ENCODE measurements around the gene CBR4. TPM values are rescaled to one million over a fixed set of nuclear protein-coding genes. Genes with fewer than 3 reads are reported as not detected.

Gene CBR4
- polyA plus RNA-seq, 1 donor (not counting 4 experiments of a cell fraction or from before 2014, with no cell fraction given), result 9.1 TPM

DNA sequence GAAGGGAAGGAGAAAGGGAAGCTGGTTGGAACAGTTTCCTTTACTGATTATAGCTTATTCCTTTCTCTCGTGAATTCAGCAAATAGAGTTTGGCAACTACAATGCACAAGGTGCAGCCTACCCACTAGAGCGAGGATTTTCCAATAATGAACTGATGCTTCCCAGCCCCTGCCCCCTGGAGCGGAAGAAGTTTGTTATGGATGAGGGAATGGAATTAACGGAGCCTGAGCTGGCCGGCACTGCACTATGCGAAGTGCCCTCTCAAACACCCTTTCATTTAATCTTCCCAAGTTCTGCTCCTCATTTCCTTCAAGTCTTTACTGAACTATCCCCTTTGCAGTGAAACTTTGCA lies 42.5 kb upstream of the CBR4 start:
- Histone ChIP-seq H3K9me3 (ENCODE audit: control insufficient read depth, low read depth, low read length) (no peaks in the 10 kb centered on the region), H3K27me3 (ENCODE audit: control insufficient read depth, extremely low read depth, insufficient read depth, low read length) (no peaks in the 10 kb centered on the region), H3K4me3 (ENCODE audit: control insufficient read depth in 2 of 3, extremely low read depth in 1 of 3, insufficient read depth in 2 of 3, low read depth in 1 of 3, low read length in 3 of 3) (no peak overlapping the region), H4K20me1 (ENCODE audit: control insufficient read depth, extremely low read depth, insufficient read depth, low read length) (no peaks in the 10 kb centered on the region), H3K27ac (ENCODE audit: control insufficient read depth, insufficient read depth, low read length) (no peak overlapping the region), H3K36me3 (ENCODE audit: control insufficient read depth in 2 of 2, extremely low read depth in 1 of 2, insufficient read depth in 2 of 2, low read length in 2 of 2) (no peaks in the 10 kb centered on the region), H3K4me1 (ENCODE audit: control insufficient read depth, extremely low read depth, insufficient read depth, low read length) (no peaks in the 10 kb centered on the region), H3K9ac (ENCODE audit: control insufficient read depth, extremely low read depth, insufficient read depth, low read length) (no peak overlapping the region), H3K4me2 (ENCODE audit: control insufficient read depth, extremely low read depth, insufficient read depth, low read depth, low read length) (no peak overlapping the region), H2AFZ (ENCODE audit: control insufficient read depth, low read length) (no peak overlapping the region), H3K79me2 (ENCODE audit: control insufficient read depth, insufficient read depth, low read length) (no peaks in the 10 kb centered on the region), H3K9me1 (ENCODE audit: control insufficient read depth, extremely low read depth, insufficient read depth, low read length) (no peaks in the 10 kb centered on the region)
- FAIRE-seq, result no peak
- no peak for DNase-seq (ENCODE audit: low read depth, low spot score)
- no peak for TF ChIP-seq EZH2 (IDR thresholded peaks at IDR 0.05; ENCODE audit: low read length)
- TF ChIP-seq, protein P1, sequence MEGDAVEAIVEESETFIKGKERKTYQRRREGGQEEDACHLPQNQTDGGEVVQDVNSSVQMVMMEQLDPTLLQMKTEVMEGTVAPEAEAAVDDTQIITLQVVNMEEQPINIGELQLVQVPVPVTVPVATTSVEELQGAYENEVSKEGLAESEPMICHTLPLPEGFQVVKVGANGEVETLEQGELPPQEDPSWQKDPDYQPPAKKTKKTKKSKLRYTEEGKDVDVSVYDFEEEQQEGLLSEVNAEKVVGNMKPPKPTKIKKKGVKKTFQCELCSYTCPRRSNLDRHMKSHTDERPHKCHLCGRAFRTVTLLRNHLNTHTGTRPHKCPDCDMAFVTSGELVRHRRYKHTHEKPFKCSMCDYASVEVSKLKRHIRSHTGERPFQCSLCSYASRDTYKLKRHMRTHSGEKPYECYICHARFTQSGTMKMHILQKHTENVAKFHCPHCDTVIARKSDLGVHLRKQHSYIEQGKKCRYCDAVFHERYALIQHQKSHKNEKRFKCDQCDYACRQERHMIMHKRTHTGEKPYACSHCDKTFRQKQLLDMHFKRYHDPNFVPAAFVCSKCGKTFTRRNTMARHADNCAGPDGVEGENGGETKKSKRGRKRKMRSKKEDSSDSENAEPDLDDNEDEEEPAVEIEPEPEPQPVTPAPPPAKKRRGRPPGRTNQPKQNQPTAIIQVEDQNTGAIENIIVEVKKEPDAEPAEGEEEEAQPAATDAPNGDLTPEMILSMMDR (optimal IDR thresholded peaks at IDR 0.05 in 1 of 3, IDR thresholded peaks at IDR 0.05 in 1 of 3, conservative IDR thresholded peaks at IDR 0.05 in 1 of 3; ENCODE audit: extremely low read depth in 1 of 3, insufficient read depth in 2 of 3, low read length in 3 of 3), result no peak
- dilution Hi-C loops (cut with MboI; ENCODE audit: extremely low pct_ligation_motif_present, low sequenced_read_pairs), result no loop called here

GRCh38 chr4:169051761-169052593 lies 41.9 kb upstream of the CBR4 start:
- Histone ChIP-seq H3K79me2 (ENCODE audit: control insufficient read depth, insufficient read depth, low read length) (no peaks in the 10 kb centered on the region), H3K9ac (ENCODE audit: control insufficient read depth, extremely low read depth, insufficient read depth, low read length) (no peak overlapping the region), H3K9me3 (ENCODE audit: control insufficient read depth, low read depth, low read length) (no peaks in the 10 kb centered on the region), H3K36me3 (ENCODE audit: control insufficient read depth in 2 of 2, extremely low read depth in 1 of 2, insufficient read depth in 2 of 2, low read length in 2 of 2) (no peaks in the 10 kb centered on the region), H3K4me2 (ENCODE audit: control insufficient read depth, extremely low read depth, insufficient read depth, low read depth, low read length) (no peak overlapping the region), H3K4me3 (ENCODE audit: control insufficient read depth in 2 of 3, extremely low read depth in 1 of 3, insufficient read depth in 2 of 3, low read depth in 1 of 3, low read length in 3 of 3) (no peak overlapping the region), H3K27ac (ENCODE audit: control insufficient read depth, insufficient read depth, low read length) (no peak overlapping the region), H3K9me1 (ENCODE audit: control insufficient read depth, extremely low read depth, insufficient read depth, low read length) (no peaks in the 10 kb centered on the region), H3K4me1 (ENCODE audit: control insufficient read depth, extremely low read depth, insufficient read depth, low read length) (no peaks in the 10 kb centered on the region), H4K20me1 (ENCODE audit: control insufficient read depth, extremely low read depth, insufficient read depth, low read length) (no peaks in the 10 kb centered on the region), H3K27me3 (ENCODE audit: control insufficient read depth, extremely low read depth, insufficient read depth, low read length) (no peaks in the 10 kb centered on the region), H2AFZ (ENCODE audit: control insufficient read depth, low read length) (no peak overlapping the region)
- FAIRE-seq (no peak), DNase-seq (ENCODE audit: low read depth, low spot score) (no peak)
- TF ChIP-seq EZH2 (IDR thresholded peaks at IDR 0.05; ENCODE audit: low read length), result no peak
- TF ChIP-seq, protein P1 (optimal IDR thresholded peaks at IDR 0.05 in 1 of 3, IDR thresholded peaks at IDR 0.05 in 1 of 3, conservative IDR thresholded peaks at IDR 0.05 in 1 of 3; ENCODE audit: extremely low read depth in 1 of 3, insufficient read depth in 2 of 3, low read length in 3 of 3), result no peak
- dilution Hi-C loops (cut with MboI; ENCODE audit: extremely low pct_ligation_motif_present, low sequenced_read_pairs), result no loop called here
